HG02759 (cell line): ENCODE results near the gene TRIM43.
"Not testable (repeated sequence)": the region's sequence is repeated elsewhere in the genome, so short reads cannot be mapped to it uniquely, and the experiment has no call there.

ENCODE experiments used
- ATAC-seq: cut with Tn5 transposase; IDR thresholded peaks from one replicate; pipeline ENCODE4 v1.9.1; 2021; ENCODE audit warnings: mild to moderate bottlenecking, moderate library complexity; ENCODE audit not compliant: unreplicated experiment

Gene TRIM43

GRCh38 chr2:95640515-95641288, 48.9 kb downstream of the TRIM43 start:
- ATAC-seq = not testable (repeated sequence)

- not testable (repeated sequence) for ATAC-seq
These were observed 49.4 kb downstream of the TRIM43 start for GRCh38 chr2:95641289-95641575.

- ATAC-seq = not testable (repeated sequence)
These were observed 50.0 kb downstream of the TRIM43 start for GRCh38 chr2:95641787-95642186.

GRCh38 chr2:95642360-95642759, 50.6 kb downstream of the TRIM43 start:
- ATAC-seq = not testable (repeated sequence)

- not testable (repeated sequence) for ATAC-seq
These were observed 51.1 kb downstream of the TRIM43 start for GRCh38 chr2:95642951-95643350.

GRCh38 chr2:95645312-95645711, 53.5 kb downstream of the TRIM43 start:
- not testable (repeated sequence) for ATAC-seq

GRCh38 chr2:95646274-95646994, 54.6 kb downstream of the TRIM43 start:
- not testable (repeated sequence) for ATAC-seq

GRCh38 chr2:95648894-95649544, 57.2 kb downstream of the TRIM43 start:
- not testable (repeated sequence) for ATAC-seq
